HG03135 (cell line): ENCODE data around the gene ALDH4A1.

Experiments used
- ATAC-seq: cut with Tn5 transposase; IDR thresholded peaks from one replicate; pipeline ENCODE4 v1.9.1; 2021; ENCODE audit warnings: mild to moderate bottlenecking, moderate library complexity; ENCODE audit not compliant: unreplicated experiment

Gene ALDH4A1, protein sequence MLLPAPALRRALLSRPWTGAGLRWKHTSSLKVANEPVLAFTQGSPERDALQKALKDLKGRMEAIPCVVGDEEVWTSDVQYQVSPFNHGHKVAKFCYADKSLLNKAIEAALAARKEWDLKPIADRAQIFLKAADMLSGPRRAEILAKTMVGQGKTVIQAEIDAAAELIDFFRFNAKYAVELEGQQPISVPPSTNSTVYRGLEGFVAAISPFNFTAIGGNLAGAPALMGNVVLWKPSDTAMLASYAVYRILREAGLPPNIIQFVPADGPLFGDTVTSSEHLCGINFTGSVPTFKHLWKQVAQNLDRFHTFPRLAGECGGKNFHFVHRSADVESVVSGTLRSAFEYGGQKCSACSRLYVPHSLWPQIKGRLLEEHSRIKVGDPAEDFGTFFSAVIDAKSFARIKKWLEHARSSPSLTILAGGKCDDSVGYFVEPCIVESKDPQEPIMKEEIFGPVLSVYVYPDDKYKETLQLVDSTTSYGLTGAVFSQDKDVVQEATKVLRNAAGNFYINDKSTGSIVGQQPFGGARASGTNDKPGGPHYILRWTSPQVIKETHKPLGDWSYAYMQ

DNA sequence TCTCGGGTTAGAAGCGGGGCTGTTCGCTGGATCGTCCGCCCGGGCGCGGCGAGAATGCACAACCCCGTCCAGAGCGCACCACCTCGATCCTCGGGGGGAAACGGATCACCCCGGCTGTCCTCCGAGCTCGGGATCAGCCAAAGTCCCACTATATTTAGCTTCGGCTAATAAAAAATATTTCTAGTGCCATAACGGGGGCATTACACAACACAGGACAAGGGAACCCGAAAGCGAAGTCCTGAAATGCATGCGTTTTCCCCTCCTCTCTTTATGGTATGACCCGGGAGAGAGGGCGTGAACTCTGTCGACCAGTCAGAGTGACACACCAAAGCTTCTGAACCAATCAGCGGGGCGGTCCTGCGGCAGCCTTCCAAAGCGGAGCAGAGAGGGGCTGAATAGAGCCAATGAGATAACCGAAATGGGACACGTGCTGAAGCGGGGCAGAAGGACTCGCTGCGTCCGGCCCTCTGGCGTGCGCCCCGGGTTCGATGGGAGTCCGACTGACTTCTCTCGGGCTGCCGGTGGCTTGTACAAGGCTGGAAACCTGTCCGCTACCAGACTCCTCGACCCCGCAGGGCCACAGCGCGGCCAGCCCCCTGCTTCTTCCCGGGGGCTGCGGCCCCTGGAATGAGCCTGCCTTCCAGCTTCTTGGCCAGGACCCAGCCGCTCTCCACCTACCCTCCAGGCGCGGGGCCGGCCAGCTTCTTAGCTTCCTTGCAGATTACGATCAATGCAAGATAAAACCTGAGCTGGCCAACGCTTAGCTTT, at the start of gene ALDH4A1:
ALDH4A1 (minus strand) TSS at position 33 of the 768 bp plus-strand sequence; CDS start at position 1, 32 bp downstream.
- peak; percentile 94 for ATAC-seq

- peak; percentile 32 for ATAC-seq
Observed at GRCh38 chr1:18951818-18952391, 49.5 kb upstream of the ALDH4A1 start.

DNA sequence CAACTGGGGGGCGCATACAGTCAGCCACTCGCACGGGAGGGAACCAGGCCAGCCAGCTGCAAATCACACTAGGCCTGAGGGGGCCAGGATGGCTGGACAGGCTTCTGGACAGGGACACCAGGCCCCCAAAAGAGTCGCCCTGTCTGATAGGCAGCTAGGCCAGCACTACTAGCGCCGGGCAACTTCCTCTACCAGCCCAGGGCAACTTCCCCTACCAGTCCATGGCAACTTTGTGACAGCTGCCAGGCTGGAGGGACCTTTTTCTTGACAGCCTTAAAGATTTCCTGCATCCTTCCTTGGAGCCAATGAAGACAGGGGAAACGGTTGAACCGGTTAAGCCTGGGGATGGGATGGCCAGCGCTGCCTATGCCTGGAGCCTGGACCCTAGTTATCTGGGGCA, 49.1 kb upstream of the ALDH4A1 start:
- ATAC-seq, result no peak

- no peak for ATAC-seq
Observed at GRCh38 chr1:18950401-18951026, 48.2 kb upstream of the ALDH4A1 start.

DNA sequence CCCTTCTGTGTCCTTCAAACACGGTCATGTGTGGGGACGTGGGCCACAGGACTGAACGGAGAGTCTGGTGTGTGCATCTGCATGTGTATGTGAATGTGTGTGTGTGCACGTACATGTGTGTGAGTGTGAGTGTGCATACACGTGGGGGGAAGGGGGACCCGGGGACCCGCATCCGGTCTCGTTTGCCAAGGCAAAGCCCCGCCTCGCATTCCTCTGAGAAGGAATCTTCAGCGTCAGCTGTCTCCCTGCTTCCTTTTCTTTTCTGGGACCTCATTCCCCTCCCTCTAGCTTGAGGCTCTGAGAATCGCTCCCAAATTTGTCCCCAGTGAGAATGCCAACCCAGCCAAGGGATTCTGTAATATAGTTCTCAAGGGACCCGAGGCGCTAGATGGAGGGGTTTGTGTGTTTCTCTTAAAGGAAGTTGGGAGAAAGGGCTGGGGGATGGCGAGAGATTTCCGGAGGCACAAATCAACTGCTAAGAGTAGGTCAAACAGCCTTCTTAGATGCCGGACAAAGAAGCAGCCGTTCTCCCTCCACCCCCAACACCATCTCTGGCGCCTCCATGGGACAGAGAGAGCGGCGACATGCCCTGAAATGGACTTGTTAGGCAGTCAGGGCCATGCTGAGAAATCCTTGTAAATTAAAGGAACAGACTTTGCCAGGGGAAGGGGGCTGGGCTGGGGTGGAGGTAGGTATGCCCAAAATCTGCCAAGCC, 47.5 kb upstream of the ALDH4A1 start:
- ATAC-seq, result no peak

GRCh38 chr1:18948913-18949685, 46.7 kb upstream of the ALDH4A1 start:
- ATAC-seq, result no peak

GRCh38 chr1:18948048-18948912, 45.9 kb upstream of the ALDH4A1 start:
- no peak for ATAC-seq

DNA sequence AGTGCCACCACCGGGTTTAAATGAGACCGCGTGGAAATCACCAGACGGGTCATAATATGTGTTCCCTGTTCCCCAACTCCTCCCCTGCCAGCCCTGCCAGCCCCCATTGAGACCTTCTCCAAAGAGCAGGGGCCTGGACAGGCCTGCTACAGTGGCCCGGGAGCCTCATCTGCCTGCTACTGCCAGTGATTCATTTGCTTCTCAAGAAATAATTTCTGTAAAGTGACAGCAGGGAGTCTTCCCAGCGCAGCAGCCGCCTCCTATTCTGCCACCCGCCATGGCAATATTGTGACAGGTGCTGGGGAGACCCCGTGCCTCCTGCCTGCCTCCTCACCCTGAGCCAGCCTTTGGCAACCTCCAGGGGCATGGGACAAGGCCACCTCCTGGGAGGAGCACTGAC, 45.2 kb upstream of the ALDH4A1 start:
- no peak for ATAC-seq

GRCh38 chr1:18946550-18947381, 44.4 kb upstream of the ALDH4A1 start:
- ATAC-seq, result no peak

DNA sequence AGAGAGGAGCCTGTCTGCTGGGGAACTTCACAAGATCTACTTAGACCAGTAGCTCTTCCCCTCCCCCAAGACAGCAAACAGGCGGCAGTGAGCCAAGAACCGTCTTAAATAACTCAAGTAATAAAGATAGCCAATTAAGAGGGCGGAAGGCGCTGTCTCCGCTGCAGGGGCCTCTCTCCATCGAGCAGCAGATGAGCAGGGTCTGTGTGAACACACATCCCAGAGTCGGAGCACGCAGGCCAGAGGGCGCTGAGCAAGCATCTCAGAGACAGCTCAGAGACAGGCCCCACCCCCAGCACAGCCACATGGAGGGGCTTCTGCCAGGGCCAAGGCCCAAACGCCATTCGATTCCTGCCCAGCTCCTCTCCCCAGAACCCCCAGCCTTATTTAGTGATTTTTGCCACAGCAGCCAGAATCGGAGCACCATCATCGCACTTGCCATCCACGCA, 43.1 kb upstream of the ALDH4A1 start:
- ATAC-seq, result no peak

DNA sequence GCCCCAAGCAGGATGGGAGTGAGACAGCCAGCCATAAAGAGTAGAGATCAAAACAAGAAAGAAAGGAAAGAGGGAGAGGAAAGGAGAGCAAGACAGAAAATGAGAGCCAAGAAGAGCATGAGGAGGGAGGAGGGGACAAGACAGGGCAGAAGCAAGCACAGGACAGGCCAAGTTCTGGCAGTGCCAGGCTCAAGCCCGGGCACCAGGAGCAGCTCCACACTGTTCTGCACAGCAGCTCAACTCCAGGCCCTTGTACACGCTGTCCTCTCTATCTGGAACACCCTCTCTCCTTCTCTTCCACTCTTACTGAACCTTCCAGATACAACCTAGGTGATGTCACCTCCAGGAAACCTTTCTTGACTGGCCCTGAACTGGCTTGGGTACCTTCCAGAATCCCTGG, 42.5 kb upstream of the ALDH4A1 start:
- no peak for ATAC-seq

DNA sequence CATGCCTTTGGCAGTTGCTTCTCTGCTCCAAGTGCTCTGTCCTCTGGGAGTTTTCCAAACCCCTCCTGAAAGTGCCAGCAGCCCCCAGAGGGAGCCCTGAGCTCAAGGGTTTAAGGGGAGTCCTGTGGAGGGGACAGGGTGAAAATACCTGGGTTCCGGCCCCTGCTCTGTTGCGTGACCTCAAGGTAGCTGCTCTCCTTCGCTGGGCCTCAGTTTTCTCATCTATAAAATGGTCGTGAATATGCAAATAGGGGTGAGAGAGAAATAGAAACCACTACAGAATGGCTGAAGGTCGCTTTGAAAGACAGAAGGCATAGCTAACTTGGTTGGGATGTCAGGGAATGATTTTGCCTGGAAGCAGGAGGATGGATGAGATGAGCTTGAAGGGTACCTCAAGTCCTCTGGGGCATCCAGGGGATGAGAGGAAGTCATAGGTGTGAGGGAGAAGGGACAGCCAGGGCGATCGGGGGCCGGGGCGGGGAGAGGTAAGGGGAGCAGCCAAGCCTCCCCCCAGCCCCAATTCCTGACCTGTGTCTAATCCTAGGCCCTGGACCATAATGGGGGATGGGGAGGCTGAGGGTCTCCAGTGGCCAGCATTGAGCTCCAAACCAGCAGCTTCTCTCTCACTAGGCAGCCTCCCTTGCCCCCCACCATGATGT, 41.7 kb upstream of the ALDH4A1 start:
- ATAC-seq, result no peak

DNA sequence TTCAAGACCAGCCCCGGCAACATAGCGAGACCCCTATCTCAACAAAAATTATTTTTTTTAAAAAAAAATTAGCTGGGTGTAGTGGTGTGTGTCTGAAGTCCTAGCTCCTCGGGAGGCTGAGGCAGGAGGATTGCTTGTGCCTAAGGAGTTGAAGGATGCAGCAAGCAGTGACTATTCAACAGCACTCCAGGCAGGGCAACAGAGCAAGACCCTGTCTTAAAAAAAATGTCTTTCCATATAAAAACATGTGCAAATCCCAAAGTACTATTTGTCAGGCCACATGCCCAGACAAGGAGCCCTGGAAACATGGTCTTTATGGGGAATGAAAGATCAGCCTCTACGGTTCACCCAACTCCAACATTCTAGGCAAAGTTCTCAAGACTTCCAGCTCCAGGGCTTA, 40.8 kb upstream of the ALDH4A1 start:
- no peak for ATAC-seq

GRCh38 chr1:18942340-18942739, 40.0 kb upstream of the ALDH4A1 start:
- no peak for ATAC-seq

GRCh38 chr1:18941221-18942141, 39.1 kb upstream of the ALDH4A1 start:
- ATAC-seq, result no peak
